ENCODE results near the gene LIN7A. TPM values are rescaled to one million over a fixed set of nuclear protein-coding genes. Genes with fewer than 3 reads are reported as not detected.

The LIN7A gene
- total RNA-seq, 6 experiments from 2014 or later: 13.4 to 23.0 (median 20.2) TPM

DNA sequence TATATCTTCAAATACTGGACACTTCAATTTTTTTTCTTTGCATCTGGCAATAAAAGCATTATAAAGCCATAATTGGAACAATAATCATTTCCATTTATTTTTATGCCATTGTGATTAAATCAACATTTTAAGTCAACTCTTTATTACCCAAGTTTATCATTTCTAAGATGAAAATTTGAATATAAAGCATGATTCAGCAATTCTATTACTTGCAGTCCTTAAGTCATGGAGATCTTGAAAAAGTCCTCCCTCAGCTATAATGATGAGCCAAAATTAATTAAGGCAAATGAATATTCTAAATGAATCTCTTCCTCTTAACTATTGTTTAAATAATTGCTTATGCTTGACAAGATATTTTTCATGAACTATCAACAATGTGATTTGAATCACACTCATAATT is 65.7 kb downstream of the LIN7A start:
- Histone ChIP-seq H3K27me3 (no peaks in the 10 kb centered on the region), H3K9me3 (no peaks in the 10 kb centered on the region), H3K36me3 (no peaks in the 10 kb centered on the region), H3K4me1 (no peaks in the 10 kb centered on the region), H3K4me3 (no peak overlapping the region), H3K27ac (no peak overlapping the region)
- ATAC-seq (no peak), DNase-seq (no peak)
- intact Hi-C loops (cut with DNase I): no loop called here
- TF ChIP-seq, protein P1, sequence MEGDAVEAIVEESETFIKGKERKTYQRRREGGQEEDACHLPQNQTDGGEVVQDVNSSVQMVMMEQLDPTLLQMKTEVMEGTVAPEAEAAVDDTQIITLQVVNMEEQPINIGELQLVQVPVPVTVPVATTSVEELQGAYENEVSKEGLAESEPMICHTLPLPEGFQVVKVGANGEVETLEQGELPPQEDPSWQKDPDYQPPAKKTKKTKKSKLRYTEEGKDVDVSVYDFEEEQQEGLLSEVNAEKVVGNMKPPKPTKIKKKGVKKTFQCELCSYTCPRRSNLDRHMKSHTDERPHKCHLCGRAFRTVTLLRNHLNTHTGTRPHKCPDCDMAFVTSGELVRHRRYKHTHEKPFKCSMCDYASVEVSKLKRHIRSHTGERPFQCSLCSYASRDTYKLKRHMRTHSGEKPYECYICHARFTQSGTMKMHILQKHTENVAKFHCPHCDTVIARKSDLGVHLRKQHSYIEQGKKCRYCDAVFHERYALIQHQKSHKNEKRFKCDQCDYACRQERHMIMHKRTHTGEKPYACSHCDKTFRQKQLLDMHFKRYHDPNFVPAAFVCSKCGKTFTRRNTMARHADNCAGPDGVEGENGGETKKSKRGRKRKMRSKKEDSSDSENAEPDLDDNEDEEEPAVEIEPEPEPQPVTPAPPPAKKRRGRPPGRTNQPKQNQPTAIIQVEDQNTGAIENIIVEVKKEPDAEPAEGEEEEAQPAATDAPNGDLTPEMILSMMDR (IDR thresholded peaks at IDR 0.05): no peak
- TF ChIP-seq POLR2A (IDR thresholded peaks at IDR 0.05): no peak

DNA sequence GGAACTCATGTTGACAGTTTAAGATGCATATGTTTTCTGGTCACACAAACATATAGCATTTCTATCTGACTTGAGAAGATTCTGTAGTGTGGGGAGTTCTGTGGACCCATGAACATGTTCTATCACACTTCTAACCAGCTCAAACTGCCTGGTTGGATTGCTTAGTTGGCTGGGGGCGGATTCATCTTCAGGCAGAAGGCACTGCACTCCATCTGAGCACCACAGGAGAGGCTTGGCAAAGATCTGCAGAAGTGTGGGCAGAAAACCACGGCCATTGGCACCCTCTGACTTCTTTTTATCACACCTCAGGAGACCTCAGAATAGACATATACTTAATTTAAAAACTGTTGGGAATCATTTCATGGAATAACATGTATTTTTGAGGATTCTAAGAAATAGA is 68.5 kb downstream of the LIN7A start:
- no peak overlapping the region for H3K4me3 ChIP-seq
- no peak for TF ChIP-seq POLR2A (IDR thresholded peaks at IDR 0.05)
- TF ChIP-seq, protein P1 (IDR thresholded peaks at IDR 0.05): no peak
- 63% methylated on average over 2 of the region's 2 CpGs for WGBS (ENCODE audit: insufficient coverage, low coverage, low lambda C conversion rate, missing lambda C conversion rate)
- DNase-seq (no peak), ATAC-seq (no peak)
- no peaks in the 10 kb centered on the region for H3K9me3 ChIP-seq
- no peaks in the 10 kb centered on the region for H3K36me3 ChIP-seq
- no peak overlapping the region for H3K27ac ChIP-seq
- no peaks in the 10 kb centered on the region for H3K27me3 ChIP-seq
- H3K4me1 ChIP-seq: no peaks in the 10 kb centered on the region
- intact Hi-C loops (cut with DNase I): no loop called here

DNA sequence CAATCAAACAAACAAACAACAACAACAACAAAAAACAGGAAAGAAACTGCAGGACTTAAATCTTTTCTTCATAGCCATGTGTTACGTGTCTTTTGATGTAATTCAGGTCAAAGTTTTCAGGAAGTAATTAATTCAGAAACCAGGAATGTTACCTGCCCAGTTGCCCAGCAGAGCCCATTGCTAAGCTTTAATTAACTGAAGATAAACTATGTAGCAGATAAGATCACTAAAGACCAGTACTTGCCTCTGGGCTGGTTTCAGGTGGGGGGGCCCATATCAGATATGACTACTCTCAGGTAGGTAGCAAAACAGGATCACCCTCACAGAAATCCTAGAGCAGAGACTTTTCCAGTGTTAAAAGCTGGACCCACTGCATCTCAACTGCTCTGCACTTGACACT is 69.2 kb downstream of the LIN7A start:
- intact Hi-C loops (cut with DNase I): no loop called here
- TF ChIP-seq, protein P1 (IDR thresholded peaks at IDR 0.05): no peak
- no peak for TF ChIP-seq POLR2A (IDR thresholded peaks at IDR 0.05)
- DNase-seq (no peak), ATAC-seq (no peak)
- H3K27me3 ChIP-seq: no peaks in the 10 kb centered on the region
- H3K4me1 ChIP-seq: no peaks in the 10 kb centered on the region
- H3K4me3 ChIP-seq: no peak overlapping the region
- H3K27ac ChIP-seq: no peak overlapping the region
- WGBS (ENCODE audit: insufficient coverage, low coverage, low lambda C conversion rate, missing lambda C conversion rate): 100% methylated on average over 1 of the region's 1 CpG
- no peaks in the 10 kb centered on the region for H3K9me3 ChIP-seq
- H3K36me3 ChIP-seq: no peaks in the 10 kb centered on the region

DNA sequence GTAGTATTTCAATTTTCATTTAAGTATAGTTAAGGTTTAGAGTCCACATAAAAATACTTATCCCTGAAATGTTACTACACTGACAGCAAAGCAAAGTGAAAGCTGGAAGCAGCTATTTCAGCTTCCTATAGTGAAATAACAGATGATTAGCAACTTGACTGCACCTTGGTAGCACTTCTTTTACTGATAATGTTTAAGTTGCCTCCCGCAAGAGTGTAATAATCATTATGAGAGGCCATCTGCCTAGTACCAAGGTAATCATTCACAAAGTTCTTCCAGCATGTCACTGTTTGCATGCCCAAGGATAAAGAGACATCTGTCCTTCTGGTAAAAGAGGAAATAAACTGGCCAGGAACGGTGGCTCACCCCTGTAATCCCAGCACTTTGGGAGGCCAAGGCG is 69.8 kb downstream of the LIN7A start:
- Histone ChIP-seq H3K9me3 (no peaks in the 10 kb centered on the region), H3K4me1 (no peaks in the 10 kb centered on the region), H3K27ac (no peak overlapping the region), H3K27me3 (no peaks in the 10 kb centered on the region), H3K36me3 (no peaks in the 10 kb centered on the region), H3K4me3 (no peak overlapping the region)
- 56% methylated on average over 3 of the region's 3 CpGs for WGBS (ENCODE audit: insufficient coverage, low coverage, low lambda C conversion rate, missing lambda C conversion rate)
- no peak for TF ChIP-seq POLR2A (IDR thresholded peaks at IDR 0.05)
- TF ChIP-seq, protein P1 (IDR thresholded peaks at IDR 0.05): no peak
- DNase-seq (no peak), ATAC-seq (no peak)
- intact Hi-C loops (cut with DNase I): no loop called here

DNA sequence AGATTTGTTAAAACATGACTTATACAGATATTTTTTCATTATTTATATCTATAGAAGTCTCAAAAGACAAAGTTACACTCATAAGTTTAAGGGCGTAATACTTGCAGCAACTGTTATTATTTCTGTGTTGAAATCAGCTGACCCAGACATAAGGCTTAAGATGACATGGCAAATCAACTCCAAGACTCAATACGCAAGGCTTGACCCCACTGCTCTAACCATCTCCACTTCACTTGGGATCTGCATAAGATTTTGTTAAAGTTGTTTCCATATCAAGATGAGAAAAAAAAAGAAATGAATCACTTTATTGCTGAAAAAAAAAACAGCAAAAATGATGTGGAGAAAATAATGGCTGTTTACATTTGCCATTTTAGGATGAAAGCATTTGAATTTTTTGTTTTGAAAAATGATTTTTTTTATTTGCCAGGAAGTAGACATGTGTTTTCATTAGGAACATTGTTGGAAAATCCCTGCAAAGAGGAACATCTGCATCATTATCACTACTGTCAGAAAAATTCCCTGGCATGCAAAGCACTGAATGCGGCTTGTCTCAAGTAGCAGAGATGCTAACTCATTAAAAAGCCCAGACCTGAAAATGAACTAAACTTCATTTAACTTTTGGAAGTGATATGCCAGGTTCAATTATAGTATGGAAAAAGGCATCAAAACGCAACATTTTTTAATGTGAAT is 73.5 kb downstream of the LIN7A start:
- no peaks in the 10 kb centered on the region for H3K36me3 ChIP-seq
- H3K27me3 ChIP-seq: no peaks in the 10 kb centered on the region
- no peak overlapping the region for H3K27ac ChIP-seq
- no peak overlapping the region for H3K4me3 ChIP-seq
- no peak for DNase-seq
- no peaks in the 10 kb centered on the region for H3K4me1 ChIP-seq
- TF ChIP-seq POLR2A (IDR thresholded peaks at IDR 0.05): no peak
- TF ChIP-seq, protein P1 (IDR thresholded peaks at IDR 0.05): no peak
- no peaks in the 10 kb centered on the region for H3K9me3 ChIP-seq
- no peak for ATAC-seq
- 59% methylated on average over 4 of the region's 4 CpGs for WGBS (ENCODE audit: insufficient coverage, low coverage, low lambda C conversion rate, missing lambda C conversion rate)
- intact Hi-C loops (cut with DNase I): no loop called here
